Right lobe of liver (tissue), 4 donors: ENCODE measurements around the gene BOLA3.

Experiments used
- POLR2A ChIP-seq: fragments of 450-650 bp; IDR thresholded peaks from one replicate; pipeline ENCODE4 v1.6.1; 2017; ENCODE audit warnings: antibody characterized with exemption, mild to moderate bottlenecking
- TF ChIP-seq, protein P1 (sequence below), 4 donors: fragments of 200-600 bp in 3 of 4; fragments of 450-650 bp in 1 of 4; IDR thresholded peaks; one replicate each; pipeline versions ENCODE4 v1.5.1 to v1.8.0; 2016 to 2022; ENCODE audit warnings: antibody characterized with exemption in 4 of 4, mild to moderate bottlenecking in 2 of 4
- donor health status: DM: no; HTN: no; CAD: no.
- donor health status: DM: no; HTN: no; CAD: no.
- donor health status: DM: no; HTN: yes; CAD: no.

DNA sequence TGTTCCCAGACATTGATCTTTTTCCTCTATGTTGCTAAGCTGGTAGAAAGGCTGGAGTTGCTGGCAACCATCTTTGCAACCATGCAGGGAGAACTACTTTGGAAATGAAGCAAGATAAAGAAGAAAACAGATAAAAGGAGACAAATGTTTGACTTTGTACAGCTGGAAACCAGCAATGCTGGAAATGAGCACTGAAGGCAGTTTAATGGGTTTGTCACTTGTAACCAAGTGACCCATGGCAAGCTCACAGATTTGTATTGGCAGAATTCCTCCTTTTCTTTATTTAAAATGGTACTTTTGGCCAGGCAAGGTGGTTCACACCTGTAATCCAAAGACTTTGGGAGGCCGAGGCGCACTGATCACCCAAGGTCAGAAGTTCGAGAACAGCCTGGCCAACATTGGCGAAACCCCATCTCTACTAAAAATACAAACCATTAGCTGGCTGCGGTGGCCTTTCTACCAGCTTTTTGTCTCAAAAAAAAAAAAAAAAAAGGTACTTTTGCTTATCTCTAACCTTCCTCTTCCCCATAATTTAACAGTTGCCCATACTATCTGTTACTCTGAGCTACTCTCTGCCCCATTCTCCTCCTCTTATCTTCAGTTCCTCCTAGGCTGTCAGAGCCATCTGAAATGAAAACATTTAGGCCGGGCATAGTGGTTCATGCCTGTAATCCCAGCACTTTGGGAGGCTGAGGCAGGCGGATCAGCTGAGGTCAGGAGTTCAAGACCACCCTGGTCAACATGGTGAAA lies 2.0 kb upstream of the BOLA3 start:
- TF ChIP-seq, protein P1, sequence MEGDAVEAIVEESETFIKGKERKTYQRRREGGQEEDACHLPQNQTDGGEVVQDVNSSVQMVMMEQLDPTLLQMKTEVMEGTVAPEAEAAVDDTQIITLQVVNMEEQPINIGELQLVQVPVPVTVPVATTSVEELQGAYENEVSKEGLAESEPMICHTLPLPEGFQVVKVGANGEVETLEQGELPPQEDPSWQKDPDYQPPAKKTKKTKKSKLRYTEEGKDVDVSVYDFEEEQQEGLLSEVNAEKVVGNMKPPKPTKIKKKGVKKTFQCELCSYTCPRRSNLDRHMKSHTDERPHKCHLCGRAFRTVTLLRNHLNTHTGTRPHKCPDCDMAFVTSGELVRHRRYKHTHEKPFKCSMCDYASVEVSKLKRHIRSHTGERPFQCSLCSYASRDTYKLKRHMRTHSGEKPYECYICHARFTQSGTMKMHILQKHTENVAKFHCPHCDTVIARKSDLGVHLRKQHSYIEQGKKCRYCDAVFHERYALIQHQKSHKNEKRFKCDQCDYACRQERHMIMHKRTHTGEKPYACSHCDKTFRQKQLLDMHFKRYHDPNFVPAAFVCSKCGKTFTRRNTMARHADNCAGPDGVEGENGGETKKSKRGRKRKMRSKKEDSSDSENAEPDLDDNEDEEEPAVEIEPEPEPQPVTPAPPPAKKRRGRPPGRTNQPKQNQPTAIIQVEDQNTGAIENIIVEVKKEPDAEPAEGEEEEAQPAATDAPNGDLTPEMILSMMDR (IDR thresholded peaks at IDR 0.05) = no peak
- no peak for TF ChIP-seq POLR2A
